RWPE1 (cell line): ENCODE measurements around the gene DDX6.
"Not testable (repeated sequence)": the region's sequence is repeated elsewhere in the genome, so short reads cannot be mapped to it uniquely, and the experiment has no call there.

ENCODE experiments used
- CTCF ChIA-PET: fragments of 350-600 bp; sonication (Branson Sonifier 250); formaldehyde crosslinking; extraction: SDS; loops from one replicate; lab custom pipeline; 2021; lab: Yijun Ruan, JAX
- POLR2A ChIA-PET: fragments of 400-600 bp; formaldehyde crosslinking; extraction: SDS; loops from one replicate; lab custom pipeline; 2020; ENCODE audit warnings: antibody characterized with exemption; ENCODE audit not compliant: low non-redundant PET; lab: Yijun Ruan, JAX
- DNase-seq: peaks from one replicate; pipeline ENCODE4 v3.0.0; 2012; ENCODE audit warnings: low spot score
- H3K27ac ChIP-seq: fragments of 450-650 bp; 2 replicates; pipeline ENCODE4 v1.5.1; 2017
- TF ChIP-seq, protein P1 (sequence below): fragments of 450-650 bp; conservative IDR thresholded peaks from 2 replicates; pipeline ENCODE4 v1.5.1; 2017; ENCODE audit warnings: low read depth, mild to moderate bottlenecking

DDX6 gene

DNA sequence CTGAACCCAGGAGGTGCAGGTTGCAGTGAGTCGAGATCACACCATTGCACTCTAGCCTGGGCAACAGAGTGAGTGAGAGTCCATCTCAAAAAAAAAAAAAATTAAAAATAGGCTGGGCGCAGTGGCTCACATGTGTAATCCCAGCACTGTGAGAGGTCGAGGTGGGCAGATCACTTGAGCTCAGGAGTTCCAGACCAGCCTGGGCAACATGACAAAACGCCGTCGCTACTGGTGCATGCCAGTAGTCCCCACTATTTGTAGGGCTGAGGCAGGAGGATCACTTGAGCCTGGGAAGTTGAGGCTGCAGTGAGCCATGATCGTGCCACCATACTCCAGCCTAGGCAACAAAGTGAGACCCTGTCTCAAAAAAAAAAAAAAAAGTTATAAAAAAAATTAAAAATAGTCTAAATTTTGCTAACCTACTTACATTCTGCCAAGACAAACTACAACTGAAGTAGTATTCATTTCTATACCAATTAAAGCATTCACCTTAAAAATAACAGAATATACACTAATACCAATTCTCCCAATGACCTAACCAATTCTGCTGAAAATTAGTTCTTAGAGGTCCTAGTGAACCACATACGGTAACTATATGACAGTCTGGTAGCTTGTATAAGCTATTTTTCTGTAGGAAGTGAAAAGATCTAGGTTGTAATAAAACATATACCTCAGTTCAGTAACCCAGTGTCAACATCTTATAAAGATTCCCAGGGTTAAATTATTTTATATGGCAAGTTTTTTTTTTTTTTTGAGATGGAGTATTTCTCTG, 7.1 kb downstream of the DDX6 start:
- POLR2A ChIA-PET: no interaction called here
- DNase-seq: no peak
- no peak overlapping the region for H3K27ac ChIP-seq

DNA sequence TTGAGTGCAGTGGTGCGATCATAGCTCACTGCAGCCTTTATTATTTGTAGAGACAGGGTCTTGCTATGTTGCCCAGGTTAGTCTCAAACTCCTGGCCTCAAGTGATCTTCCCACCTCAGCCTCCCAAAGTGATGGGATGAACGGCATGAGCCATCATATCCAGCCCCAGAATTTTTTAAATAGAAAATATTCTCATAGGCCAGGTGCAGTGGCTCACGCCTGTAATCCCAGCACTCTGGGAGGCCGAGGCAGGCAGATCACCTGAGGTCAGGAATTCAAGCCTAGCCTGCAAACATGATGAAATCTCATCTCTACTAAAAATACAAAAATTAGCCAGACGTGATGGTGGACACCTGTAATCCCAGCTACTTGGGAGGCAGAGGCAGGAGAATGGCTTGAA, 7.6 kb downstream of the DDX6 start:
- H3K27ac ChIP-seq, POLR2A ChIA-PET, DNase-seq, CTCF ChIA-PET: not testable (repeated sequence)

More for the DNA sequence above, 7.1 kb downstream of the DDX6 start:
- CTCF ChIA-PET: no interaction called here
- TF ChIP-seq, protein P1, sequence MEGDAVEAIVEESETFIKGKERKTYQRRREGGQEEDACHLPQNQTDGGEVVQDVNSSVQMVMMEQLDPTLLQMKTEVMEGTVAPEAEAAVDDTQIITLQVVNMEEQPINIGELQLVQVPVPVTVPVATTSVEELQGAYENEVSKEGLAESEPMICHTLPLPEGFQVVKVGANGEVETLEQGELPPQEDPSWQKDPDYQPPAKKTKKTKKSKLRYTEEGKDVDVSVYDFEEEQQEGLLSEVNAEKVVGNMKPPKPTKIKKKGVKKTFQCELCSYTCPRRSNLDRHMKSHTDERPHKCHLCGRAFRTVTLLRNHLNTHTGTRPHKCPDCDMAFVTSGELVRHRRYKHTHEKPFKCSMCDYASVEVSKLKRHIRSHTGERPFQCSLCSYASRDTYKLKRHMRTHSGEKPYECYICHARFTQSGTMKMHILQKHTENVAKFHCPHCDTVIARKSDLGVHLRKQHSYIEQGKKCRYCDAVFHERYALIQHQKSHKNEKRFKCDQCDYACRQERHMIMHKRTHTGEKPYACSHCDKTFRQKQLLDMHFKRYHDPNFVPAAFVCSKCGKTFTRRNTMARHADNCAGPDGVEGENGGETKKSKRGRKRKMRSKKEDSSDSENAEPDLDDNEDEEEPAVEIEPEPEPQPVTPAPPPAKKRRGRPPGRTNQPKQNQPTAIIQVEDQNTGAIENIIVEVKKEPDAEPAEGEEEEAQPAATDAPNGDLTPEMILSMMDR: no peak

DNA sequence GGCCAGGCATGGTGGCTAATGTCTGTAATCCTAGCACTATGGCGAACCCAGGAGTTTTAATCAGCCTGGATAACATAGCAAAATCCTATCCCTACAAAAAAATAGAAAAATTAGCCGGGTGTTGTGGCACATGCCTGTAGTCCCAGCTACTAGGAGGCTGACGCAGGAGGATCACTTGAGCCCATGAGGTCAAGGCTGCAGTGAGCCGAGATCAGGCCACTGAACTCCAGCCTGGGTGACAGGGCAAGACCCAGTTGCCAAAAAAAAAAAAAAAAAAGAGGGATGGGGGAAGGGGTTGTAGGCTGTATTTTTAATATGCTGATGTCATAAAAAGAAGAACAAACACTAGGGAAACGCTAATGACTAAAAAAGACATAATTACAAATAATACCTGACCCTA, 12.1 kb downstream of the DDX6 start:
- CTCF ChIA-PET: no interaction called here
- POLR2A ChIA-PET: no interaction called here
- TF ChIP-seq, protein P1: no peak
- no peak for DNase-seq
- H3K27ac ChIP-seq: no peak overlapping the region

DNA sequence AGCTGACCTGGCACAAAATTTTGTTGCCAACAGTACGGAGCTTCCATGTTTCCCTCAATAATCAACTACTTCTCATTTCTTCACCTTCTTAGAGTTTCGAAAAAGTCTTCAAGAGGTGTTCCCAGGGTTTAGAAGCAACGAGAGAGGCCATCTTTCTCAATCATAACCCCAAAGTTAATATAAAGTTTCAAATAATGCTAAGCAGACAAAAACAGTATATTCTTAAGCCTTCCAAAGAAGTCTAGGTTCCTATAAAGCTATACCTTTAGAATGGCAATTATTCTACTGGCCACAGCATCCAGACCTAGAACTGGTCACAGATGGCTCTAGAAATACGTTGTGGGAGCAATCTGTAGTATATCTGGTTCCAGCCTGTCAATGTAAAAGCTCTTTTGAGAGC, 16.9 kb downstream of the DDX6 start:
- TF ChIP-seq, protein P1: no peak
- H3K27ac ChIP-seq: no peak overlapping the region
- ChIA-PET CTCF (no interaction called here), POLR2A (interaction anchor here (0.7 kb wide), 1 partner anchor 10 kb away, joined by 7 read pairs; no protein-coding TSS in a partner anchor)
- DNase-seq: no peak

DNA sequence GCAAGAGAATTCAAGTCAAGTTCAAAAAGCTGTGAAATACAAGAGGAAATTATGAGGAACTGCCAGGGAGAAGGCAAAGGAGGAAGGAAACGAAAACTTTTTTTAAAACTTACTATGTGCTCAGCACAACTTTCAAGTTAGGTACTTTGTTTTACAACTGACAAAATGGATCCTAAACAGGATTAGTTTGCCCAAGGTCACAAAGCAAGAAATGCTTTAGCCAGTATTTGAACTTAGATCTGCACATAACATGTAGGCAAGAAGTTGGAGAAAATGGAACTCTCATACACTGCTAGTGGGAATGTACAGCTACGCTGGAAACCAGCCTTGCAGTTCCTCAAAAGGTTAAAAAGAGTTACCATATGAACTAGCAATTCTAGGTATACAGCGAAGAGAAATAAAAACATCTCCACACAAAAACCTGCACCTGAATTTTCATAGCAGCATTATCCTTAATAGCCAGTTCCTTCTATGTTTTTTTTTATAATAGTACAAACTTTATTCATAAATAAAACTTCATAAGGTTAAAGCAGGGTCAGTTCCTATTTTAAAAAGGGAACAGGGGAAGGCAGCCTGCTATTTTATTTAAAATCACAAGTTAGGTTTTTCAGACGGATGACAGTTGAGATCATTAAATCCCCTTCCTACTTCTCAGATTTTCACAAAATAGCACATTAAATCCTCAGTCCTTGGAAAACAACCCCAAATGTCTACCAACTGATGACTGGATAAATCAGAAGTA, 19.2 kb downstream of the DDX6 start:
- no peak for DNase-seq
- no peak overlapping the region for H3K27ac ChIP-seq
- ChIA-PET CTCF (interaction anchor here (1.7 kb wide), 1 partner anchor 82 kb away, joined by 7 read pairs; no protein-coding TSS in a partner anchor), POLR2A (no interaction called here)
- TF ChIP-seq, protein P1: no peak

DNA sequence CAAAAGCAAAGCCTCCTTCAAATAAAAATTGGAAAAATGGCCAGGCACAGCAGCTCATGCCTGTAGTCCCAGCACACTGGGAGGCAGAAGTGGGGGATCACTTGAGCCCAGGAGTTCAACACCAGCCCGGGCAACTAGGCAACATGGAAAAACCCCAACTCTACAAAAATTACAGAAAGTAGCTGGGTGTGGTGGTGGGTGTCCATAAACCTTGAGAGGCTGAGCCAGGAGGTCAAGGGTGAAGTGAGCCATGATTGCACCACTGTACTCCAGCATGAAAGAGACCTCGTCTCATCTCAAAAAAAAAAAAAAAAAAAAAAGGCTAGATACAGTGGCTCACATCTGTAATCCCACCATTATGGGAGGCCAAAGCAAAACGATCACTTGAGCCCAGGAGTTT, 22.3 kb downstream of the DDX6 start:
- ChIA-PET POLR2A (no interaction called here), CTCF (interaction anchor here (0.6 kb wide), 2 partner anchors 109 to 154 kb away, joined by 4 to 5 read pairs; no protein-coding TSS in a partner anchor)
- no peak for DNase-seq
- TF ChIP-seq, protein P1: no peak
- no peak overlapping the region for H3K27ac ChIP-seq

DNA sequence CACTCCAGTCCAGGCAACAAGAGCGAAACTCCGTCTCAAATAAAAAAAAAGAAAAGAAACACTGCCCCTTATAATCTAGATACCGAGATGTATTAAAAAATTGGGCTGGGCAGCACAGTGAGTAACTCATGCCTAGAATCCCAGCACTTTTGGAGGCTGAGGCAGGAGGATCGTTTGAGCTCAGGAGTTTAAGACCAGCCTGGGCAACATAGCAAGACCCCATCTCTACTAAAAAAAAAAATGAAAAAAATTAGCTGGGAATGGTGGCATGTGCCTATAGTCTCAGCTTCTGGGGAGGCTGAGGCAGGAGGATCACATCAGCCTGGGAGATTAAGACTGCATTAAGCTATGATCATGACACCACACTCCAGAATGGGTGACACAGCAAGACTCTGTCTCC, 24.9 kb downstream of the DDX6 start:
- DNase-seq: no peak
- POLR2A ChIA-PET: no interaction called here
- TF ChIP-seq, protein P1: no peak
- H3K27ac ChIP-seq: no peak overlapping the region
- CTCF ChIA-PET: interaction anchor here (0.7 to 0.8 kb wide), 2 partner anchors 22 to 112 kb away, joined by 5 read pairs; no protein-coding TSS in a partner anchor

DNA sequence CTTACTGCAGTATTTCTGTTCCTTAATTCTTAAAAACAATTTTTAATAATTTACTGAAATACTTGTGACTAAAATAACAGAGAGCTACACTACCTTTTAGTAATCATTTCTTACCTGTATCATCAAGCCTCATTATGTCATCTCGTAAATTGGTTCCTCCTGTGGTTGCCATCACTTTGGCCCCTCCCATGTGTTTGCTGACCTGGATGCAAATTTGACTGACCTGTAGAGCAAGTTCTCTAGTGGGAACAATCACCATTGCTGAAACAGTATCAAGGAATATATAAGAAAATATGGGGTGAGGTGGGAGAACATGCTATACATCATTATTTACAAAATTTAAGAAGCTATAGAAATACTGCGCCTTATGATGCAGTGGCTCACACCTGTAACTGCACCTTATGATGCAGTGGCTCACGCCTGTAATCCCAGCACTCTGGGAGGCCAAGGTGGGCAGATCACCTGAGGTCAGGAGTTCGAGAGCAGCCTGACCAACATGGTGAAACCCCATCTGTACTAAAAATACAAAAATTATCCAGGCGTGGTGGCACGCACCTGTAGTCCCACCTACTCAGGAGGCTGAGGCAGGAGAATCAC, 25.8 kb downstream of the DDX6 start:
- POLR2A ChIA-PET, H3K27ac ChIP-seq, DNase-seq, CTCF ChIA-PET: not testable (repeated sequence)
